H1 (cell line): ENCODE results near the gene KRTAP17-1. TPM values are rescaled to one million over a fixed set of nuclear protein-coding genes. Genes with fewer than 3 reads are reported as not detected.

Source experiments
- CTCF ChIA-PET: fragments of 300-600 bp; sonication (Branson Sonifier 250); formaldehyde crosslinking; loops from one replicate; lab custom pipeline; 2021; ENCODE audit not compliant: partially characterized antibody; lab: Charles Lee
- POLR2A ChIA-PET: fragments of 300-600 bp; sonication (Branson Sonifier 250); formaldehyde crosslinking; loops from one replicate; lab custom pipeline; 2021; ENCODE audit warnings: inconsistent platforms; ENCODE audit not compliant: partially characterized antibody; lab: Charles Lee
- DNase-seq, 2 experiments: peaks; one replicate each; pipeline versions ENCODE4 v3.0.0 to v3.0.0-alpha.2; 2010 to 2022; ENCODE audit warnings: low spot score in 2 of 2, low read depth in 1 of 2, mixed read lengths in 1 of 2
- FAIRE-seq: peaks from 2 replicates; lab custom pipeline; 2011; peaks lifted over from hg19 to GRCh38; lab: Jason Lieb, UNC
- H2AFZ ChIP-seq: 2 replicates; pipeline ENCODE4 v1.8.1; 2012; ENCODE audit warnings: low read length, inconsistent platforms
- H2AK5ac ChIP-seq: 2 replicates; pipeline ENCODE4 v1.6.1; 2013; ENCODE audit warnings: low read depth, low read length
- H2BK120ac ChIP-seq: replicated peaks from 2 replicates; pipeline ENCODE3; 2013; ENCODE audit warnings: low read depth, low read length, inconsistent platforms
- H2BK12ac ChIP-seq: 2 replicates; pipeline ENCODE4 v1.6.1; 2013; ENCODE audit warnings: low read depth, low read length
- H2BK15ac ChIP-seq: 2 replicates; pipeline ENCODE4 v1.6.1; 2013; ENCODE audit warnings: low read length
- H2BK20ac ChIP-seq: 2 replicates; pipeline ENCODE4 v1.6.1; 2013; ENCODE audit warnings: low read length
- H2BK5ac ChIP-seq: 2 replicates; pipeline ENCODE4 v1.6.1; 2013; ENCODE audit warnings: low read depth, low read length
- H3K14ac ChIP-seq: 2 replicates; pipeline ENCODE4 v1.6.1; 2013; ENCODE audit warnings: inconsistent platforms; ENCODE audit not compliant: insufficient read length
- H3K18ac ChIP-seq: 2 replicates; pipeline ENCODE4 v1.6.1; 2013; ENCODE audit warnings: low read length; ENCODE audit errors: extremely low read depth
- H3K23ac ChIP-seq: 2 replicates; pipeline ENCODE4 v1.6.1; 2013; ENCODE audit warnings: inconsistent platforms; ENCODE audit not compliant: insufficient read length
- H3K23me2 ChIP-seq: 2 replicates; pipeline ENCODE4 v1.6.1; 2013; ENCODE audit warnings: low read depth, low read length
- H3K27ac ChIP-seq: 2 replicates; pipeline ENCODE4 v1.6.1; 2011; ENCODE audit warnings: low read depth, low read length, inconsistent platforms
- H3K27me3 ChIP-seq, 4 experiments: replicated peaks in 1 of 4; 1 replicate in 1 of 4; 2 replicates in 3 of 4; pipeline versions ENCODE4 v1.6.1 to v1.8.1; 2011 to 2013; ENCODE audit warnings: low read length in 3 of 4, mild to moderate bottlenecking in 3 of 4, inconsistent platforms in 2 of 4, mixed read lengths in 2 of 4, moderate library complexity in 1 of 4; ENCODE audit not compliant: control insufficient read depth in 3 of 4, insufficient read depth in 3 of 4; ENCODE audit errors: extremely low read depth in 1 of 4
- H3K36me3 ChIP-seq, 4 experiments: 2 replicates each; pipeline versions ENCODE4 v1.6.1 to v1.8.1; 2011 to 2013; ENCODE audit warnings: mild to moderate bottlenecking in 4 of 4, low read length in 3 of 4, moderate library complexity in 2 of 4, control low read depth in 1 of 4, inconsistent platforms in 1 of 4; ENCODE audit not compliant: insufficient read depth in 4 of 4, control insufficient read depth in 2 of 4
- H3K4ac ChIP-seq: replicated peaks from 2 replicates; pipeline ENCODE3; 2013; ENCODE audit warnings: low read length, low read depth, mixed read lengths, inconsistent platforms; ENCODE audit not compliant: insufficient read length
- H3K4me1 ChIP-seq, 4 experiments: replicated peaks in 1 of 4; 1 replicate in 1 of 4; 2 replicates in 3 of 4; pipeline versions ENCODE4 v1.6.1 to v1.8.1; 2011 to 2013; ENCODE audit warnings: low read length in 3 of 4, inconsistent platforms in 2 of 4, mixed read lengths in 1 of 4; ENCODE audit not compliant: insufficient read depth in 4 of 4, control insufficient read depth in 3 of 4
- H3K4me2 ChIP-seq, 2 experiments: 2 replicates each; pipeline versions ENCODE4 v1.6.1 to v1.8.1; 2011 to 2013; ENCODE audit warnings: low read depth in 2 of 2, low read length in 2 of 2, control low read depth in 1 of 2, inconsistent platforms in 1 of 2, mild to moderate bottlenecking in 1 of 2; ENCODE audit not compliant: insufficient read depth in 1 of 2
- H3K4me3 ChIP-seq, 4 experiments: fragments of 200-600, 300-600 bp in 1 of 4; sonication (generic), shearing (Covaris generic), sonication (Bioruptor Twin) in 1 of 4; 2 replicates each; pipeline versions ENCODE4 v1.5.1 to v1.8.1; 2011 to 2016; ENCODE audit warnings: low read length in 4 of 4, low read depth in 3 of 4, control low read depth in 2 of 4, inconsistent platforms in 2 of 4, mild to moderate bottlenecking in 2 of 4, mixed read lengths in 1 of 4, moderate library complexity in 1 of 4; ENCODE audit not compliant: insufficient read depth in 2 of 4; ENCODE audit errors: extremely low read depth in 1 of 4
- H3K56ac ChIP-seq: replicated peaks from 2 replicates; pipeline ENCODE3; 2013; ENCODE audit warnings: low read depth, mild to moderate bottlenecking, mixed read lengths, low read length, inconsistent platforms; ENCODE audit not compliant: insufficient read length
- H3K79me1 ChIP-seq: 2 replicates; pipeline ENCODE4 v1.6.1; 2013; ENCODE audit warnings: low read depth, low read length, control low read depth
- H3K79me2 ChIP-seq, 2 experiments: 2 replicates each; pipeline versions ENCODE4 v1.6.1 to v1.8.1; 2012 to 2013; ENCODE audit warnings: low read length in 2 of 2, mild to moderate bottlenecking in 2 of 2, inconsistent platforms in 1 of 2; ENCODE audit not compliant: insufficient read depth in 2 of 2, control insufficient read depth in 1 of 2
- H3K9ac ChIP-seq, 4 experiments: replicated peaks in 1 of 4; 1 replicate in 1 of 4; 2 replicates in 3 of 4; pipeline versions ENCODE4 v1.6.1 to v1.8.1; 2011 to 2013; ENCODE audit warnings: low read depth in 3 of 4, low read length in 3 of 4, control low read depth in 2 of 4, mild to moderate bottlenecking in 2 of 4, moderate library complexity in 2 of 4, inconsistent platforms in 1 of 4; ENCODE audit errors: extremely low read depth in 1 of 4
- H3K9me3 ChIP-seq, 2 experiments: 2 replicates each; pipeline versions ENCODE4 v1.6.1 to v1.8.1; 2012 to 2013; ENCODE audit warnings: mild to moderate bottlenecking in 2 of 2, moderate library complexity in 2 of 2, control low read depth in 1 of 2, inconsistent platforms in 1 of 2, low read depth in 1 of 2, low read length in 1 of 2, mixed read lengths in 1 of 2; ENCODE audit not compliant: insufficient read depth in 2 of 2
- H4K20me1 ChIP-seq, 2 experiments: replicated peaks in 1 of 2; 2 replicates each; pipeline versions ENCODE3 to v1.8.1; 2011 to 2013; ENCODE audit warnings: inconsistent platforms in 2 of 2, low read length in 2 of 2, mild to moderate bottlenecking in 1 of 2; ENCODE audit not compliant: insufficient read depth in 2 of 2, control insufficient read depth in 1 of 2
- H4K5ac ChIP-seq: 2 replicates; pipeline ENCODE4 v1.6.1; 2013; ENCODE audit warnings: low read length, low read depth, mixed read lengths, inconsistent platforms; ENCODE audit not compliant: insufficient read length
- H4K8ac ChIP-seq: 2 replicates; pipeline ENCODE4 v1.8.0; 2013; ENCODE audit warnings: mild to moderate bottlenecking, moderate library complexity, low read length, inconsistent platforms; ENCODE audit not compliant: insufficient read depth; ENCODE audit errors: extremely low read depth
- H4K91ac ChIP-seq: replicated peaks from 2 replicates; pipeline ENCODE3; 2013; ENCODE audit warnings: low read length, mixed read lengths, inconsistent platforms; ENCODE audit not compliant: insufficient read length
- ASH2L ChIP-seq: fragments of 200-600, 300-600 bp; sonication (generic); IDR thresholded peaks from one replicate; pipeline ENCODE4 v1.7.1; 2017; ENCODE audit warnings: low read length
- BACH1 ChIP-seq: IDR thresholded peaks from 2 replicates; pipeline ENCODE4 v1.6.1; 2012; ENCODE audit warnings: low read length, improper control_type of control experiment
- CHD2 ChIP-seq: IDR thresholded peaks from 2 replicates; pipeline ENCODE4 v1.6.1; 2012; ENCODE audit warnings: low read length, improper control_type of control experiment
- EZH2 ChIP-seq: fragments of 200-600 bp; sonication (generic); IDR thresholded peaks from 2 replicates; pipeline ENCODE4 v1.7.1; 2012; ENCODE audit warnings: low read depth, mild to moderate bottlenecking, moderate library complexity, low read length, inconsistent platforms; ENCODE audit not compliant: severe bottlenecking
- HDAC6 ChIP-seq: IDR thresholded peaks from one replicate; pipeline ENCODE4 v1.7.1; 2012; ENCODE audit warnings: low read depth, mild to moderate bottlenecking, inconsistent platforms, low read length, moderate library complexity
- KDM5A ChIP-seq: fragments of 200-600 bp; IDR thresholded peaks from 2 replicates; pipeline ENCODE4 v1.7.1; 2012; ENCODE audit warnings: mild to moderate bottlenecking, low read length, inconsistent platforms, mixed read lengths
- MAFK ChIP-seq: IDR thresholded peaks from 2 replicates; pipeline ENCODE4 v1.6.1; 2012; ENCODE audit warnings: low read depth, mild to moderate bottlenecking, improper control_type of control experiment, low read length
- NANOG ChIP-seq: IDR thresholded peaks from 2 replicates; pipeline ENCODE4 v1.6.1; 2011; ENCODE audit warnings: low read length, low read depth, mild to moderate bottlenecking, inconsistent platforms; ENCODE audit not compliant: insufficient read depth, poor library complexity, severe bottlenecking
- POU5F1 ChIP-seq: IDR thresholded peaks from 2 replicates; pipeline ENCODE4 v1.6.1; 2011; ENCODE audit warnings: low read depth, mild to moderate bottlenecking, low read length, moderate library complexity
- RFX5 ChIP-seq: IDR thresholded peaks from 2 replicates; pipeline ENCODE4 v1.6.1; 2011; ENCODE audit warnings: low read depth, low read length, improper control_type of control experiment, borderline replicate concordance
- RXRA ChIP-seq: IDR thresholded peaks from 2 replicates; pipeline ENCODE4 v1.6.1; 2011; ENCODE audit warnings: low read depth, mild to moderate bottlenecking, low read length, moderate library complexity; ENCODE audit not compliant: insufficient read depth
- SIRT6 ChIP-seq: IDR thresholded peaks from one replicate; pipeline ENCODE4 v1.7.1; 2012; ENCODE audit warnings: low read length, inconsistent platforms
- SIX5 ChIP-seq: IDR thresholded peaks from 2 replicates; pipeline ENCODE4 v1.6.1; 2011; ENCODE audit warnings: mild to moderate bottlenecking, low read depth, low read length
- TAF7 ChIP-seq: optimal IDR thresholded peaks from 2 replicates; pipeline ENCODE3; 2011; ENCODE audit warnings: low read depth, mild to moderate bottlenecking, inconsistent platforms, low read length, moderate library complexity, borderline replicate concordance
- TEAD4 ChIP-seq: IDR thresholded peaks from 2 replicates; pipeline ENCODE4 v1.6.1; 2012; ENCODE audit warnings: low read depth, low read length, inconsistent platforms, mixed read lengths
- YY1 ChIP-seq: IDR thresholded peaks from 2 replicates; pipeline ENCODE4 v1.6.1; 2011; ENCODE audit warnings: low read depth, mild to moderate bottlenecking, low read length
- WGBS, 2 experiments: shearing (Covaris generic) in 1 of 2; methylation state at CpG; one replicate each; pipeline versions ENCODE4 v1.1.6 to v1.1.7; 2013 to 2015; ENCODE audit warnings: low lambda C conversion rate in 2 of 2, mixed read lengths in 2 of 2, inconsistent platforms in 1 of 2, low coverage in 1 of 2, missing lambda C conversion rate in 1 of 2; ENCODE audit not compliant: insufficient replicate concordance in 2 of 2, insufficient coverage in 1 of 2, insufficient read length in 1 of 2; ENCODE audit errors: extremely low coverage in 1 of 2, missing lambda C conversion rate in 1 of 2; 5-methylcytosine and 5-hydroxymethylcytosine counted together
- polyA plus RNA-seq, 7 experiments: library from polyadenylated mRNA; depleted of rRNA in 3 of 7; stranded (reverse) in 5 of 7; unstranded in 2 of 7; fragments of >200 nt in 5 of 7; fragments of 200-250 nt in 2 of 7; gene quantifications; 1 replicate in 5 of 7; 2 replicates in 1 of 7; 4 replicates in 1 of 7; pipeline versions ENCODE4 v1.2.1 to v1.2.3, GENCODE V29; 2011 to 2013; ENCODE audit warnings: missing spikeins in 2 of 7, mixed read lengths in 2 of 7
- total RNA-seq: library from RNA; stranded (reverse); fragmentation: NEBNext Ultra II Directional; extraction: Animal tissue kit (Norgen Biotek cat#: 25700); gene quantifications from 2 replicates; pipeline ENCODE4 v1.2.1, GENCODE V29; 2021

KRTAP17-1 gene
- total and polyA plus RNA-seq, 2 of the 8 experiments (the other 6 are each of a cell fraction or from before 2014, with no cell fraction given), result not detected

DNA sequence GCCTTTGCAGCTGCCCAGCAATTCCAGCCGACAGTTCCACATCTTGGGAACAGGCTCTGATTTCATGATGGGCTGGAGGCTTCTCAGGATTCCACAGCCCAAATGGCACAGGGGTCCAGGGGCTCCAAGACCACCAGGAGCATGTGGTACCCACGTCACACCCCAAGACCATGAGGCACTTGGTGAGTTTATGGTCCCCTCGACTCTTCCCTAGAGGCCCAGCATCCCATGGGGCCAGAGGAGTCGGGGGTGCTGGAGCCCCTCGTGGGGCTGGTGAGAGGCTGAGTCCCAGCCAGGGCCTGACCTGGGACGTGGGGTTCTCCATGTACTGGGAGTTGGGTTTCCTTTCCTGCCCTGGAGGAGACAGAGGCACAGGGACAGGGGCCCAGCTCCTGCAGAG lies 10.1 kb upstream of the KRTAP17-1 start:
- H3K36me3 ChIP-seq, result no peaks in the 10 kb centered on the region
- H2BK20ac ChIP-seq, result no peak overlapping the region
- WGBS, 2 experiments, result 78% methylated on average over 4 of the region's 6 CpGs; no CpG with 5 or more reads in 1 of the 2 experiments
- H3K4me2 ChIP-seq, result no peak overlapping the region
- no peak overlapping the region for H3K14ac ChIP-seq
- no peaks in the 10 kb centered on the region for H4K20me1 ChIP-seq
- H2BK15ac ChIP-seq, result no peak overlapping the region
- H3K27ac ChIP-seq, result no peak overlapping the region
- no peak overlapping the region for H3K4me3 ChIP-seq
- H3K79me2 ChIP-seq, result no peaks in the 10 kb centered on the region
- no peak overlapping the region for H4K5ac ChIP-seq
- no peak overlapping the region for H3K4ac ChIP-seq
- H3K9me3 ChIP-seq, result no peaks in the 10 kb centered on the region
- CTCF ChIA-PET, result interaction anchor here (1.7 kb wide), 1 partner anchor 463 kb away, joined by 4 read pairs; no protein-coding TSS in a partner anchor
- H3K4me1 ChIP-seq, result no peaks in the 10 kb centered on the region; a peak in 1 of 7 replicates
- no peak overlapping the region for H2AK5ac ChIP-seq
- no peak overlapping the region for H3K18ac ChIP-seq
- H2BK120ac ChIP-seq, result no peak overlapping the region
- no peak overlapping the region for H2BK5ac ChIP-seq
- H3K23me2 ChIP-seq, result no peaks in the 10 kb centered on the region
- H4K8ac ChIP-seq, result no peak overlapping the region
- H3K23ac ChIP-seq, result no peak overlapping the region
- no peak for DNase-seq
- POLR2A ChIA-PET, result no interaction called here
- H3K56ac ChIP-seq, result no peak overlapping the region
- no peak for FAIRE-seq
- H3K27me3 ChIP-seq, result no peaks in the 10 kb centered on the region
- H3K79me1 ChIP-seq, result no peaks in the 10 kb centered on the region
- H3K9ac ChIP-seq, result no peak overlapping the region
- H2BK12ac ChIP-seq, result no peak overlapping the region
- no peak overlapping the region for H2AFZ ChIP-seq
- H4K91ac ChIP-seq, result no peak overlapping the region
- no peak for TF ChIP-seq CHD2
- TF ChIP-seq SIRT6, result no peak
- no peak for TF ChIP-seq HDAC6
- no peak for TF ChIP-seq MAFK
- no peak for TF ChIP-seq TAF7
- TF ChIP-seq RFX5, result no peak
- TF ChIP-seq RXRA, result no peak
- no peak for TF ChIP-seq POU5F1
- TF ChIP-seq YY1, result no peak
- TF ChIP-seq ASH2L, result no peak
- no peak for TF ChIP-seq SIX5
- no peak for TF ChIP-seq NANOG
- no peak for TF ChIP-seq BACH1
- no peak for TF ChIP-seq TEAD4
- TF ChIP-seq EZH2, result no peak
- TF ChIP-seq KDM5A, result no peak
